Naive B cell (primary cell): Measurements from ENCODE around the gene PSMA7. TPM values are rescaled to one million over a fixed set of nuclear protein-coding genes. Genes with fewer than 3 reads are reported as not detected.
"Not testable (repeated sequence)": the region's sequence is repeated elsewhere in the genome, so short reads cannot be mapped to it uniquely, and the experiment has no call there.

Experiments
- ATAC-seq, 2 donors: fragments of 150-1000 bp; cut with Tn5 transposase; 2 replicates each; pipeline ENCODE4 v1.10.0; 2021; ENCODE audit warnings: low read depth in 2 of 2, mild to moderate bottlenecking in 2 of 2, moderate library complexity in 2 of 2
- DNase-seq: peaks from one replicate; pipeline ENCODE4 v3.0.0; 2022
- H3K27ac Mint-ChIP-seq, 6 donors: one replicate each; pipeline ENCODE4 v1.8.0; 2020 to 2022; ENCODE audit warnings: mild to moderate bottlenecking in 6 of 6, mixed read lengths in 6 of 6, moderate library complexity in 5 of 6, inconsistent platforms in 2 of 6
- H3K27me3 Mint-ChIP-seq, 3 donors: one replicate each; pipeline ENCODE4 v1.8.0; 2021 to 2022; ENCODE audit warnings: mixed read lengths in 3 of 3, mild to moderate bottlenecking in 1 of 3
- H3K36me3 Mint-ChIP-seq, 2 donors: one replicate each; pipeline ENCODE4 v1.8.0; 2020 to 2022; ENCODE audit warnings: mixed read lengths in 2 of 2, inconsistent platforms in 1 of 2, mild to moderate bottlenecking in 1 of 2
- H3K4me1 Mint-ChIP-seq, 3 donors: one replicate each; pipeline ENCODE4 v1.8.0; 2020 to 2022; ENCODE audit warnings: mixed read lengths in 3 of 3, inconsistent platforms in 1 of 3, mild to moderate bottlenecking in 1 of 3, moderate library complexity in 1 of 3
- H3K4me3 Mint-ChIP-seq, 8 donors: one replicate each; pipeline ENCODE4 v1.8.0; 2020 to 2022; ENCODE audit warnings: mild to moderate bottlenecking in 8 of 8, mixed read lengths in 8 of 8, moderate library complexity in 8 of 8, inconsistent platforms in 2 of 8
- H3K9me3 Mint-ChIP-seq, 7 donors: one replicate each; pipeline ENCODE4 v1.8.0; 2020 to 2022; ENCODE audit warnings: mixed read lengths in 7 of 7, mild to moderate bottlenecking in 5 of 7, inconsistent platforms in 2 of 7, moderate library complexity in 1 of 7
- polyA plus RNA-seq, 6 donors: library from polyadenylated mRNA; unstranded; fragments of 300-500 nt; fragmentation: Illumina TruSeq; gene quantifications; one replicate each; pipeline ENCODE4 v1.2.3, GENCODE V29; 2021; ENCODE audit warnings: low read depth in 6 of 6

PSMA7 gene
- polyA plus RNA-seq, 6 donors from 2014 or later = 367 to 572 (median 436) TPM

- no peak overlapping the region for H3K27ac Mint-ChIP-seq
- no peaks in the 10 kb centered on the region for H3K27me3 Mint-ChIP-seq
- peaks cover 15 to 29% of the 10 kb centered on the region in 2 donors for H3K36me3 Mint-ChIP-seq
- H3K4me1 Mint-ChIP-seq = peaks cover 10 to 12% (median 11%) of the 10 kb centered on the region in 3 donors
- ATAC-seq (peak; percentile 91 to 97), DNase-seq (peak; percentile 70)
- H3K4me3 Mint-ChIP-seq = no peak overlapping the region
- peaks cover 0 to 5% (median 2%) of the 10 kb centered on the region in 7 donors for H3K9me3 Mint-ChIP-seq
These were observed 13.6 kb upstream of the PSMA7 start for GRCh38 chr20:62156592-62157386.

- H3K9me3 Mint-ChIP-seq = peaks cover 0 to 5% (median 2%) of the 10 kb centered on the region in 7 donors
These were observed 13.0 kb upstream of the PSMA7 start for GRCh38 chr20:62156254-62156556.

GRCh38 chr20:62155428-62156253 lies 12.4 kb upstream of the PSMA7 start:
- no peaks in the 10 kb centered on the region for H3K27me3 Mint-ChIP-seq
- peaks cover 10 to 14% (median 12%) of the 10 kb centered on the region in 3 donors for H3K4me1 Mint-ChIP-seq
- H3K36me3 Mint-ChIP-seq = peaks cover 15 to 29% of the 10 kb centered on the region in 2 donors
- ATAC-seq (no peak), DNase-seq (no peak)
- H3K27ac Mint-ChIP-seq = peak overlapping the region in 1 of 6 donors; percentile 10
- H3K4me3 Mint-ChIP-seq = no peak overlapping the region
- peaks cover 0 to 5% (median 2%) of the 10 kb centered on the region in 7 donors for H3K9me3 Mint-ChIP-seq

More at GRCh38 chr20:62156254-62156556, 13.0 kb upstream of the PSMA7 start:
- Mint-ChIP-seq H3K27ac (no peak overlapping the region), H3K4me1 (peaks cover 10 to 12% (median 11%) of the 10 kb centered on the region in 3 donors), H3K27me3 (no peaks in the 10 kb centered on the region), H3K36me3 (peaks cover 15 to 29% of the 10 kb centered on the region in 2 donors), H3K4me3 (no peak overlapping the region)
- no peak for DNase-seq
- no peak for ATAC-seq

- Mint-ChIP-seq H3K36me3 (peaks cover 15 to 29% of the 10 kb centered on the region in 2 donors), H3K27me3 (no peaks in the 10 kb centered on the region), H3K4me1 (peaks cover 26 to 34% (median 31%) of the 10 kb centered on the region in 3 donors), H3K4me3 (peak overlapping the region in 1 of 8 donors; percentile 33), H3K9me3 (peaks cover 0 to 5% (median 2%) of the 10 kb centered on the region in 7 donors), H3K27ac (no peak overlapping the region)
- ATAC-seq (no peak), DNase-seq (no peak)
These were observed 8.7 kb upstream of the PSMA7 start for GRCh38 chr20:62151835-62152364.

GRCh38 chr20:62151225-62151624 lies 8.0 kb upstream of the PSMA7 start:
- DNase-seq (no peak), ATAC-seq (no peak)
- H3K36me3 Mint-ChIP-seq = peaks cover 15 to 29% of the 10 kb centered on the region in 2 donors
- H3K4me3 Mint-ChIP-seq = no peak overlapping the region
- H3K9me3 Mint-ChIP-seq = peaks cover 0 to 5% (median 2%) of the 10 kb centered on the region in 7 donors
- H3K4me1 Mint-ChIP-seq = peaks cover 26 to 35% (median 29%) of the 10 kb centered on the region in 3 donors
- H3K27me3 Mint-ChIP-seq = no peaks in the 10 kb centered on the region
- no peak overlapping the region for H3K27ac Mint-ChIP-seq

GRCh38 chr20:62150310-62150575 lies 7.0 kb upstream of the PSMA7 start:
- Mint-ChIP-seq H3K9me3 (peaks cover 0 to 5% (median 2%) of the 10 kb centered on the region in 7 donors), H3K27me3 (no peaks in the 10 kb centered on the region), H3K27ac (no peak overlapping the region), H3K4me3 (peak overlapping the region in 1 of 8 donors; percentile 57), H3K4me1 (peaks cover 25 to 45% (median 35%) of the 10 kb centered on the region in 3 donors), H3K36me3 (peaks cover 15 to 29% of the 10 kb centered on the region in 2 donors)
- DNase-seq (no peak), ATAC-seq (no peak)

GRCh38 chr20:62149532-62150309 lies 6.5 kb upstream of the PSMA7 start:
- Mint-ChIP-seq H3K27me3 (no peaks in the 10 kb centered on the region), H3K27ac (no peak overlapping the region), H3K9me3 (peaks cover 0 to 5% (median 2%) of the 10 kb centered on the region in 7 donors), H3K36me3 (peaks cover 15 to 25% of the 10 kb centered on the region in 2 donors), H3K4me3 (peak overlapping the region in 1 of 8 donors; percentile 57), H3K4me1 (peaks cover 30 to 50% (median 37%) of the 10 kb centered on the region in 3 donors)
- ATAC-seq (no peak), DNase-seq (no peak)

- Mint-ChIP-seq H3K36me3 (peaks cover 12 to 18% of the 10 kb centered on the region in 2 donors), H3K4me3 (no peak overlapping the region), H3K27ac (no peak overlapping the region), H3K4me1 (peaks cover 34 to 53% (median 40%) of the 10 kb centered on the region in 3 donors), H3K9me3 (peaks cover 0 to 5% (median 2%) of the 10 kb centered on the region in 7 donors), H3K27me3 (no peaks in the 10 kb centered on the region)
- ATAC-seq (no peak), DNase-seq (no peak)
These were observed 5.7 kb upstream of the PSMA7 start for GRCh38 chr20:62148908-62149314.

- Mint-ChIP-seq H3K36me3 (peaks cover 7 to 13% of the 10 kb centered on the region in 2 donors), H3K4me1 (peaks cover 34 to 53% (median 40%) of the 10 kb centered on the region in 3 donors)
- not testable (repeated sequence) for H3K27ac Mint-ChIP-seq, ATAC-seq, H3K27me3 Mint-ChIP-seq, DNase-seq, H3K4me3 Mint-ChIP-seq, H3K9me3 Mint-ChIP-seq
These were observed 5.2 kb upstream of the PSMA7 start for GRCh38 chr20:62148383-62148782.

GRCh38 chr20:62147528-62147927 lies 4.3 kb upstream of the PSMA7 start:
- Mint-ChIP-seq H3K27ac (no peak overlapping the region), H3K27me3 (no peaks in the 10 kb centered on the region), H3K4me1 (peaks cover 34 to 51% (median 37%) of the 10 kb centered on the region in 3 donors), H3K4me3 (peak overlapping the region in 1 of 8 donors; percentile 74), H3K9me3 (peaks cover 0 to 2% (median 0%) of the 10 kb centered on the region in 7 donors), H3K36me3 (peaks cover under 1 to 4% of the 10 kb centered on the region in 2 donors)
- DNase-seq = no peak
- ATAC-seq = no peak

- Mint-ChIP-seq H3K9me3 (no peaks in the 10 kb centered on the region), H3K4me1 (peaks cover 37 to 48% (median 39%) of the 10 kb centered on the region in 3 donors), H3K27me3 (no peaks in the 10 kb centered on the region), H3K4me3 (peak overlapping the region in 1 of 8 donors; percentile 74), H3K36me3 (peaks cover 0 to under 1% of the 10 kb centered on the region in 2 donors), H3K27ac (no peak overlapping the region)
- ATAC-seq (no peak), DNase-seq (no peak)
These were observed 3.9 kb upstream of the PSMA7 start for GRCh38 chr20:62147125-62147524.

GRCh38 chr20:62146019-62146755 lies 3.0 kb upstream of the PSMA7 start:
- ATAC-seq (no peak), DNase-seq (no peak)
- H3K9me3 Mint-ChIP-seq = no peaks in the 10 kb centered on the region
- peaks cover 45 to 56% (median 46%) of the 10 kb centered on the region in 3 donors for H3K4me1 Mint-ChIP-seq
- H3K36me3 Mint-ChIP-seq = no peaks in the 10 kb centered on the region
- peak overlapping the region in 1 of 6 donors; percentile 98 for H3K27ac Mint-ChIP-seq
- peak overlapping the region in 3 of 8 donors; percentile 40 to 89 (median 44) for H3K4me3 Mint-ChIP-seq
- no peaks in the 10 kb centered on the region for H3K27me3 Mint-ChIP-seq
